Smooth muscle cell of the brain vasculature (primary cell): ENCODE results near the gene NKAP.
"Not testable (repeated sequence)": the region's sequence is repeated elsewhere in the genome, so short reads cannot be mapped to it uniquely, and the experiment has no call there.

Source experiments
- DNase-seq: peaks from one replicate; pipeline ENCODE4 v3.0.0-alpha.2; 2012; ENCODE audit warnings: low read depth, low spot score

NKAP gene

GRCh38 chrX:119941336-119941735 is 2.2 kb downstream of the NKAP start:
- no peak for DNase-seq

GRCh38 chrX:119935215-119935874 is 8.2 kb downstream of the NKAP start:
- DNase-seq: no peak

GRCh38 chrX:119922391-119922790 is 21.2 kb downstream of the NKAP start:
- DNase-seq: not testable (repeated sequence)

- no peak for DNase-seq
These were observed 23.5 kb downstream of the NKAP start for GRCh38 chrX:119919835-119920585.

- DNase-seq: no peak
These were observed 25.7 kb downstream of the NKAP start for GRCh38 chrX:119917877-119918276.

GRCh38 chrX:119916310-119916709 is 27.2 kb downstream of the NKAP start:
- DNase-seq: no peak

- DNase-seq: no peak
These were observed 42.6 kb downstream of the NKAP start for GRCh38 chrX:119900976-119901375.

GRCh38 chrX:119899125-119899524 is 44.4 kb downstream of the NKAP start:
- no peak for DNase-seq

GRCh38 chrX:119895843-119896326 is 47.7 kb downstream of the NKAP start, which contains the start of gene AKAP14:
AKAP14 (plus strand) TSS chrX:119895893; CDS start chrX:119903224, 7,331 bp downstream.
- DNase-seq: no peak

- not testable (repeated sequence) for DNase-seq
These were observed 51.4 kb downstream of the NKAP start for GRCh38 chrX:119891961-119892692.

- not testable (repeated sequence) for DNase-seq
These were observed 52.9 kb downstream of the NKAP start for GRCh38 chrX:119890626-119891025.

- no peak for DNase-seq
These were observed 55.7 kb downstream of the NKAP start for GRCh38 chrX:119887721-119888425.

- DNase-seq: no peak
These were observed 57.8 kb downstream of the NKAP start for GRCh38 chrX:119885554-119886428.

- no peak for DNase-seq
These were observed 62.8 kb downstream of the NKAP start for GRCh38 chrX:119880552-119881437.

- DNase-seq: no peak
These were observed 63.5 kb downstream of the NKAP start for GRCh38 chrX:119880076-119880475.

GRCh38 chrX:119878740-119879139 is 64.8 kb downstream of the NKAP start:
- no peak for DNase-seq

GRCh38 chrX:119871599-119872395 is 71.8 kb downstream of the NKAP start, which contains the start of the genes NDUFA1 and RNF113A:
NDUFA1 (plus strand) TSS chrX:119871832; CDS start chrX:119871912, 80 bp downstream.
RNF113A (minus strand) TSS chrX:119871733; CDS start chrX:119871613, 120 bp downstream.
- no peak for DNase-seq

- DNase-seq: no peak
These were observed 72.3 kb downstream of the NKAP start for GRCh38 chrX:119871245-119871598.
